Ovary (tissue), 9 donors: ENCODE data around the gene NYAP2. TPM values are rescaled to one million over a fixed set of nuclear protein-coding genes. Genes with fewer than 3 reads are reported as not detected.

Source experiments
- DNase-seq, 5 donors: peaks; one replicate each; pipeline ENCODE4 v3.0.0-alpha.2; 2019 to 2020
- H3K27ac ChIP-seq, 2 donors: fragments of 200-600 bp; one replicate each; pipeline versions ENCODE4 v1.5.1 to v1.8.0; 2019 to 2022
- H3K27me3 ChIP-seq: fragments of 200-600 bp; one replicate; pipeline ENCODE4 v1.8.0; 2022
- H3K36me3 ChIP-seq: fragments of 200-600 bp; sonication (generic); one replicate; pipeline ENCODE4 v1.5.1; 2019
- H3K4me1 ChIP-seq: one replicate; pipeline ENCODE4 v1.8.1; 2013; ENCODE audit warnings: mild to moderate bottlenecking, moderate library complexity; ENCODE audit not compliant: insufficient read depth
- H3K4me3 ChIP-seq: fragments of 200-600 bp; sonication (generic); one replicate; pipeline ENCODE4 v1.5.1; 2017
- H3K9me3 ChIP-seq, 2 donors: fragments of 200-600 bp in 1 of 2; sonication (generic) in 1 of 2; one replicate each; pipeline versions ENCODE4 v1.5.1 to v1.8.1; 2013 to 2019; ENCODE audit warnings: mild to moderate bottlenecking in 1 of 2, moderate library complexity in 1 of 2
- EP300 ChIP-seq: sonication (generic); formaldehyde crosslinking; IDR thresholded peaks from one replicate; pipeline ENCODE4 v1.6.1; 2017; ENCODE audit warnings: antibody characterized with exemption
- POLR2A ChIP-seq: fragments of 450-650 bp; IDR thresholded peaks from one replicate; pipeline ENCODE4 v1.6.1; 2017; ENCODE audit warnings: antibody characterized with exemption, mild to moderate bottlenecking, moderate library complexity
- WGBS, 3 donors: extraction: QIAGEN DNeasy Blood & Tissue Kit in 1 of 3; methylation state at CpG; one replicate each; pipeline versions ENCODE4 v1.1.5 to v1.1.7; 2013 to 2017; 5-methylcytosine and 5-hydroxymethylcytosine counted together
- intact Hi-C, 4 donors: fragments of 100-400 bp; cut with DNase I; formaldehyde crosslinking; loops; one replicate each; pipeline versions ENCODE4 v1.11.0 to v1.15.1; 2022 to 2023
- polyA plus RNA-seq, 2 donors: library from polyadenylated mRNA; stranded (reverse); fragments of 200-250 nt in 1 of 2; fragments of 350-450 nt in 1 of 2; fragmentation: Illumina TruSeq in 1 of 2; extraction: RNeasy Lipid Tissue Mini Kit (QIAGEN cat#74804) in 1 of 2; gene quantifications; one replicate each; pipeline ENCODE4 v1.2.3, GENCODE V29; 2013 to 2014
- total RNA-seq, 7 donors: library from RNA; depleted of rRNA in 2 of 7; stranded (reverse); fragments of >200 nt in 2 of 7; fragmentation: NEBNext Ultra II Directional in 3 of 7; extraction: Animal tissue kit (Norgen Biotek cat#: 25700) in 3 of 7; gene quantifications; one replicate each; pipeline versions ENCODE4 v1.1.0 to v1.2.4, GENCODE V29; 2016 to 2023
- TF ChIP-seq, protein P1 (sequence below), 3 donors: fragments of 450-650 bp in 2 of 3; fragments of 200-600 bp in 1 of 3; IDR thresholded peaks; one replicate each; pipeline versions ENCODE4 v1.5.1 to v1.8.0; 2016 to 2022; ENCODE audit warnings: antibody characterized with exemption in 3 of 3, mild to moderate bottlenecking in 1 of 3
- donor health status: DM: no; HTN: no; CAD: no; lungs with moderate emphysema.
- donor health status: DM: no; HTN: no; CAD: no.
- donor health status: Bipolar disorder and iron deficiency.
- donor health status: DM: yes; HTN: yes; CAD: no.
- donor health status: DM: no; HTN: no; CAD: no.
- donor health status: DM: yes; HTN: yes; CAD: no.

NYAP2 gene
- total and polyA plus RNA-seq, 9 donors = 0.10 to 0.13 TPM; not detected in 7

DNA sequence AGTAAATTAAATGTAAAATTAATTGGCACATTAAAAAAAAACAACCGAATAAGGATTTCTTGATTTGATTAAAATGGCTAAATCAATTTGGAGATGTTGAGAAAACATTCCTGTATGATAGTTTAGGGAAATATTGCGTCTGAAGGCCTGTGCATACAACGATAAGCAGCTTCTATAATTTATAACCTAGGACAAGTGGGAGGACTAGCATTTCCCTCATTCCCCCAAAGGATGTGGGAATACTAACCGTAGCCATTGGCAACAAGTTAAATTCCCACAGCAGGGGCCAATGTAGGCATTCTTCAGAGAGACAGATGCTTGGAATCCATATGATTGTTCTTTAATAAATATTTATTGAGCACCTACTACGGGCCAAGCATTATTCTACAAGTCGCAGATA is 134.5 kb downstream of the NYAP2 start:
- Histone ChIP-seq H3K4me1 (no peaks in the 10 kb centered on the region), H3K27me3 (no peaks in the 10 kb centered on the region), H3K9me3 (no peaks in the 10 kb centered on the region), H3K36me3 (no peaks in the 10 kb centered on the region), H3K27ac (no peak overlapping the region), H3K4me3 (no peak overlapping the region)
- intact Hi-C loops = no loop called here
- no peak for DNase-seq
- TF ChIP-seq POLR2A = no peak
- TF ChIP-seq, protein P1, sequence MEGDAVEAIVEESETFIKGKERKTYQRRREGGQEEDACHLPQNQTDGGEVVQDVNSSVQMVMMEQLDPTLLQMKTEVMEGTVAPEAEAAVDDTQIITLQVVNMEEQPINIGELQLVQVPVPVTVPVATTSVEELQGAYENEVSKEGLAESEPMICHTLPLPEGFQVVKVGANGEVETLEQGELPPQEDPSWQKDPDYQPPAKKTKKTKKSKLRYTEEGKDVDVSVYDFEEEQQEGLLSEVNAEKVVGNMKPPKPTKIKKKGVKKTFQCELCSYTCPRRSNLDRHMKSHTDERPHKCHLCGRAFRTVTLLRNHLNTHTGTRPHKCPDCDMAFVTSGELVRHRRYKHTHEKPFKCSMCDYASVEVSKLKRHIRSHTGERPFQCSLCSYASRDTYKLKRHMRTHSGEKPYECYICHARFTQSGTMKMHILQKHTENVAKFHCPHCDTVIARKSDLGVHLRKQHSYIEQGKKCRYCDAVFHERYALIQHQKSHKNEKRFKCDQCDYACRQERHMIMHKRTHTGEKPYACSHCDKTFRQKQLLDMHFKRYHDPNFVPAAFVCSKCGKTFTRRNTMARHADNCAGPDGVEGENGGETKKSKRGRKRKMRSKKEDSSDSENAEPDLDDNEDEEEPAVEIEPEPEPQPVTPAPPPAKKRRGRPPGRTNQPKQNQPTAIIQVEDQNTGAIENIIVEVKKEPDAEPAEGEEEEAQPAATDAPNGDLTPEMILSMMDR (IDR thresholded peaks at IDR 0.05) = no peak
- no peak for TF ChIP-seq EP300
- WGBS, 3 donors = 16 to 20% (median 19%) methylated on average over 6 of the region's 6 CpGs

DNA sequence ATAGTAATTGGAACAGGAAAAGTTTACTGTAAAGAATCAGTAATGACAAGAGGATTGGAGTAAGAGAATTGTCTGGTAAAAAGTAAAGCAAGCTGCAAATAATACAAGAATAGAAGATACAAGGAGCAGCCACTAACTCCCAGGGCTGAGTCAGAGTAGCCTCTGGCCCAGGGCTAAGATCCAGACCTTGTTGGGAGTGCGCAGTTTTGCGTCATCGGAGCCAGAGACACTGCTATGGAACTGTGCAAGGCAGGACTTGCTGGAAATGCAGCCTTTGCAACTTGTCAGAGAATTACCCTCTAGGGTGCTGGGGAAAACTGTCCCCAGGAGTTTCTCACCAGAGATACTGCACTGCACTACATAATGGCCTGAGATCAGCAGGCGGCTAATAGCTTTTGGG is 135.2 kb downstream of the NYAP2 start:
- Histone ChIP-seq H3K36me3 (no peaks in the 10 kb centered on the region), H3K9me3 (no peaks in the 10 kb centered on the region), H3K4me3 (no peak overlapping the region), H3K27ac (no peak overlapping the region), H3K27me3 (no peaks in the 10 kb centered on the region), H3K4me1 (no peaks in the 10 kb centered on the region)
- DNase-seq = no peak
- TF ChIP-seq POLR2A = no peak
- intact Hi-C loops = no loop called here
- WGBS, 3 donors = 79 to 90% (median 88%) methylated on average over 4 of the region's 4 CpGs

DNA sequence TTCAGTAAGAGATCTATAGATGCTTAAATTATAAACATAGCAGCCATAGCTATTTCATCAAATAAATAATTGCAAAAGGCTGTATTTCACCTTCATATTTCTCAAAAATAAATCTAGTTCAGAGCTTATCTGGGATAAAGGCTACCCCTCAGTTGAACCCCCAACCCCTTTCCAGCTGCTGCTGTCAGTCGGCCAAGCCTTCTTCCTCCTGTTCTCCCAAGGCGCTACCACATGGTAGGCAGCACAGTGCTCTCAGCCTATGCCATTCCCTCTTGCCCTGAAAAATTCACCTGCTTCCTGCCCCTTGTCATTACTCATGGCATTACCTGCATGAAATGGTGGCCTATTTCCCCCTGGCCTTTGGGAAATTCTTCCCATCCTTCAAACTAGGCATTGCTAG is 136.5 kb downstream of the NYAP2 start:
- no peaks in the 10 kb centered on the region for H3K4me1 ChIP-seq
- H3K9me3 ChIP-seq = no peaks in the 10 kb centered on the region
- H3K27me3 ChIP-seq = no peaks in the 10 kb centered on the region
- intact Hi-C loops = no loop called here
- no peak for DNase-seq
- TF ChIP-seq POLR2A = no peak
- TF ChIP-seq, protein P1 (IDR thresholded peaks at IDR 0.05) = no peak
- TF ChIP-seq EP300 = no peak
- H3K27ac ChIP-seq = no peak overlapping the region
- WGBS, 3 donors = 74 to 82% (median 79%) methylated on average over 2 of the region's 2 CpGs
- H3K4me3 ChIP-seq = no peak overlapping the region
- no peaks in the 10 kb centered on the region for H3K36me3 ChIP-seq

DNA sequence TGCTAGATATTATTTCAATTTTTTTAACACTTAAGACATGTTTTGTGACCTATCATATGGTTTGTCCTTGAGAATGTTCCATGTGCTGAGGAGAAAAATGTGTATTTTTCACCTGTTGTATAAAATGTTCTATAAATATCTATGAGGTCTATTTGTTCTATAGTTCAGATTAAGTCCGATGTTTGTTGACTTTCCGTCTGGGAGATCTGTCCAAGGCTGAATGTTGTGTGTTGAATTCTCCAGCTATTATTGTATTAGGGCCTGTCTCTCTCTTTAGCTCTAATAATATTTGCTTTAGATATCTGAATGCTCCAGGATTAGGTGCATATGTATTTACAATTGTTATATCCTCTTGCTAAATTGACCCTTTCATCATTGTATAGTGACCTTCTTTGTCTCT is 144.1 kb downstream of the NYAP2 start:
- intact Hi-C loops = no loop called here
- Histone ChIP-seq H3K9me3 (no peaks in the 10 kb centered on the region), H3K27ac (no peak overlapping the region), H3K36me3 (no peaks in the 10 kb centered on the region), H3K27me3 (no peaks in the 10 kb centered on the region), H3K4me3 (no peak overlapping the region), H3K4me1 (no peaks in the 10 kb centered on the region)
- 7 to 43% (median 11%) methylated on average over 2 of the region's 2 CpGs for WGBS, 3 donors
- no peak for TF ChIP-seq EP300
- TF ChIP-seq POLR2A = no peak
- DNase-seq = no peak

DNA sequence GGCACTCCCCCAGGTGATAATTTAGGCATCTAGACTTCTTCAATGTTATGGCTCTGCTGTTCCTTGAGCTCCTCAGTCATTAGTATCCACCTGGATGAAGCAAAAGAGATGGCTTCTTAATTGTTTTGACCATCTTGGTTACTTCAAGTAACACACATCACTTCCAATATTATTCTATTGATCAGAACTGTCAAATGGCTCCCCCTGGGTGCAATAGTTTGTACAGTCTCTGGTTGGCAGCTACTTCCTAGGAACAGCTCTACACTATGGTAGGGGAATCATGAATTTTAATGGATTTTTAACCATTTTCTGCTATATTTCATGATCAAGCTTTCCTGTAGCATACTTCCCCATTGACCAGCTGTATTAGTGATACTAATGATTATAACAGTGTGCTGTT is 157.0 kb downstream of the NYAP2 start:
- H3K27ac ChIP-seq = no peak overlapping the region
- H3K4me1 ChIP-seq = no peaks in the 10 kb centered on the region
- H3K4me3 ChIP-seq = no peak overlapping the region
- intact Hi-C loops = no loop called here
- DNase-seq = no peak
- H3K27me3 ChIP-seq = no peaks in the 10 kb centered on the region
- H3K9me3 ChIP-seq = no peaks in the 10 kb centered on the region
- TF ChIP-seq, protein P1 (IDR thresholded peaks at IDR 0.05) = no peak
- TF ChIP-seq EP300 = no peak
- H3K36me3 ChIP-seq = no peaks in the 10 kb centered on the region
